IMR-90 (cell line): ENCODE results near the gene MRPS5. TPM values are rescaled to one million over a fixed set of nuclear protein-coding genes. Genes with fewer than 3 reads are reported as not detected.

ENCODE experiments used
- ATAC-seq: fragments of 200-7000 bp; cut with Tn5 transposase; 2 replicates; pipeline ENCODE4 v1.9.1; 2020; ENCODE audit warnings: low read depth, mild to moderate bottlenecking, moderate library complexity
- BruUV-seq: library from RNA; stranded (reverse); fragments of 400-500 nt; replicated peaks from 2 replicates; lab custom pipeline; 2021; lab: Mats Ljungman, UMichigan
- CTCF ChIA-PET: fragments of 300-600 bp; formaldehyde crosslinking; extraction: SDS; loops from one replicate; lab custom pipeline; 2021; ENCODE audit warnings: antibody characterized with exemption; lab: Yijun Ruan, JAX
- POLR2A ChIA-PET: fragments of 300-600 bp; sonication (Branson Sonifier 250); formaldehyde crosslinking; loops from one replicate; lab custom pipeline; 2022; ENCODE audit warnings: antibody characterized with exemption; ENCODE audit not compliant: unreplicated experiment; lab: Charles Lee
- DNase-seq: peaks from one replicate; pipeline ENCODE4 v3.0.0; 2013
- H2AFZ ChIP-seq: replicated peaks from 2 replicates; pipeline ENCODE3; 2013; ENCODE audit warnings: low read length, mild to moderate bottlenecking; ENCODE audit not compliant: poor library complexity
- H2AK5ac ChIP-seq: 2 replicates; pipeline ENCODE4 v1.6.1; 2013; ENCODE audit warnings: low read depth, low read length, inconsistent platforms
- H2AK9ac ChIP-seq: replicated peaks from 2 replicates; pipeline ENCODE3; 2013; ENCODE audit warnings: mild to moderate bottlenecking, low read depth, low read length, moderate library complexity; ENCODE audit not compliant: poor library complexity
- H2BK120ac ChIP-seq: 2 replicates; pipeline ENCODE4 v1.6.1; 2013; ENCODE audit warnings: low read depth, low read length, inconsistent platforms
- H2BK15ac ChIP-seq: 3 replicates; pipeline ENCODE4 v1.6.1; 2013; ENCODE audit warnings: low read depth, low read length, inconsistent platforms
- H2BK20ac ChIP-seq: 2 replicates; pipeline ENCODE4 v1.6.1; 2013; ENCODE audit warnings: low read depth, mild to moderate bottlenecking, inconsistent platforms, low read length, moderate library complexity
- H2BK5ac ChIP-seq: 2 replicates; pipeline ENCODE4 v1.6.1; 2013; ENCODE audit warnings: mild to moderate bottlenecking, low read depth, low read length, inconsistent platforms; ENCODE audit not compliant: poor library complexity, severe bottlenecking
- H3K14ac ChIP-seq: replicated peaks from 2 replicates; pipeline ENCODE4 v1.6.1; 2013; ENCODE audit warnings: low read depth, low read length, inconsistent platforms
- H3K18ac ChIP-seq: 2 replicates; pipeline ENCODE4 v1.6.1; 2013; ENCODE audit warnings: low read depth, low read length, control low read depth
- H3K23ac ChIP-seq: 2 replicates; pipeline ENCODE4 v1.6.1; 2013; ENCODE audit warnings: low read depth, low read length, inconsistent platforms
- H3K27ac ChIP-seq: 2 replicates; pipeline ENCODE4 v1.5.1; 2013; ENCODE audit warnings: mild to moderate bottlenecking, control low read depth, low read length; ENCODE audit not compliant: insufficient read depth
- H3K27me3 ChIP-seq: 2 replicates; pipeline ENCODE4 v1.6.1; 2013; ENCODE audit warnings: low read length; ENCODE audit not compliant: control insufficient read depth, insufficient read depth
- H3K36me3 ChIP-seq: 2 replicates; pipeline ENCODE4 v1.6.1; 2013; ENCODE audit warnings: low read length, mixed read lengths; ENCODE audit not compliant: control insufficient read depth, insufficient read depth
- H3K4ac ChIP-seq: 2 replicates; pipeline ENCODE4 v1.6.1; 2013; ENCODE audit warnings: low read depth, low read length, inconsistent platforms
- H3K4me1 ChIP-seq: 2 replicates; pipeline ENCODE4 v1.6.1; 2013; ENCODE audit warnings: low read length, mixed read lengths; ENCODE audit not compliant: control insufficient read depth, insufficient read depth
- H3K4me2 ChIP-seq: 2 replicates; pipeline ENCODE4 v1.6.1; 2013; ENCODE audit warnings: low read depth, mild to moderate bottlenecking, control low read depth, low read length, moderate library complexity
- H3K4me3 ChIP-seq: 2 replicates; pipeline ENCODE4 v1.5.1; 2013; ENCODE audit warnings: low read depth, mild to moderate bottlenecking, control low read depth, low read length, moderate library complexity; ENCODE audit not compliant: insufficient read depth
- H3K56ac ChIP-seq: 2 replicates; pipeline ENCODE4 v1.6.1; 2013; ENCODE audit warnings: low read length, inconsistent platforms; ENCODE audit not compliant: insufficient read depth; ENCODE audit errors: extremely low read depth
- H3K79me1 ChIP-seq, 2 experiments: 2 replicates each; pipeline ENCODE4 v1.6.1; 2013; ENCODE audit warnings: low read length in 2 of 2, inconsistent platforms in 1 of 2, low read depth in 1 of 2
- H3K9ac ChIP-seq: 2 replicates; pipeline ENCODE4 v1.6.1; 2013; ENCODE audit warnings: low read depth, low read length, control low read depth
- H3K9me1 ChIP-seq: 2 replicates; pipeline ENCODE4 v1.6.1; 2013; ENCODE audit warnings: low read length, inconsistent platforms; ENCODE audit not compliant: insufficient read depth
- H3K9me3 ChIP-seq: 2 replicates; pipeline ENCODE4 v1.6.1; 2013; ENCODE audit warnings: low read length; ENCODE audit not compliant: control insufficient read depth, insufficient read depth
- H4K20me1 ChIP-seq: 2 replicates; pipeline ENCODE4 v1.6.1; 2013; ENCODE audit warnings: low read length, inconsistent platforms; ENCODE audit not compliant: insufficient read depth
- H4K5ac ChIP-seq: 2 replicates; pipeline ENCODE4 v1.6.1; 2013; ENCODE audit warnings: mild to moderate bottlenecking, low read depth, low read length, control low read depth
- H4K8ac ChIP-seq, 2 experiments: 2 replicates each; pipeline ENCODE4 v1.6.1; 2013; ENCODE audit warnings: low read depth in 2 of 2, low read length in 2 of 2, control low read depth in 1 of 2, inconsistent platforms in 1 of 2
- H4K91ac ChIP-seq: 2 replicates; pipeline ENCODE4 v1.6.1; 2013; ENCODE audit warnings: low read depth, low read length, inconsistent platforms; ENCODE audit not compliant: insufficient read depth
- BHLHE40 ChIP-seq: fragments of 150-350 bp; IDR thresholded peaks from 2 replicates; pipeline ENCODE4 v1.6.1; 2016; ENCODE audit warnings: mild to moderate bottlenecking, low read depth, low read length
- CEBPB ChIP-seq: IDR thresholded peaks from 2 replicates; pipeline ENCODE4 v1.6.1; 2012; ENCODE audit warnings: low read depth, low read length, improper control_type of control experiment
- CHD1 ChIP-seq: IDR thresholded peaks from 2 replicates; pipeline ENCODE4 v1.6.1; 2012; ENCODE audit warnings: low read depth, low read length, improper control_type of control experiment
- CTCF ChIP-seq: conservative IDR thresholded peaks from 2 replicates; pipeline ENCODE4 v1.5.1; 2012; ENCODE audit warnings: mild to moderate bottlenecking, low read depth, low read length, improper control_type of control experiment
- FOS ChIP-seq: fragments of 150-350 bp; IDR thresholded peaks from 2 replicates; pipeline ENCODE4 v1.6.1; 2016; ENCODE audit warnings: low read depth, low read length
- MAFK ChIP-seq: IDR thresholded peaks from 2 replicates; pipeline ENCODE4 v1.6.1; 2012; ENCODE audit warnings: low read depth, low read length, improper control_type of control experiment
- MAZ ChIP-seq: IDR thresholded peaks from 2 replicates; pipeline ENCODE4 v1.6.1; 2012; ENCODE audit warnings: low read depth, mild to moderate bottlenecking, low read length, improper control_type of control experiment, moderate library complexity, borderline replicate concordance
- MXI1 ChIP-seq: IDR thresholded peaks from 2 replicates; pipeline ENCODE4 v1.6.1; 2012; ENCODE audit warnings: low read depth, mild to moderate bottlenecking, low read length, moderate library complexity, borderline replicate concordance
- NFE2L2 ChIP-seq: fragments of 150-350 bp; IDR thresholded peaks from 2 replicates; pipeline ENCODE4 v1.6.1; 2016; ENCODE audit warnings: low read depth, mild to moderate bottlenecking, low read length
- POLR2A ChIP-seq: IDR thresholded peaks from 2 replicates; pipeline ENCODE4 v1.6.1; 2012; ENCODE audit warnings: mild to moderate bottlenecking, low read depth, low read length
- RAD21 ChIP-seq: IDR thresholded peaks from 2 replicates; pipeline ENCODE4 v1.6.1; 2012; ENCODE audit warnings: low read length, improper control_type of control experiment
- RCOR1 ChIP-seq: IDR thresholded peaks from 2 replicates; pipeline ENCODE4 v1.6.1; 2012; ENCODE audit warnings: mild to moderate bottlenecking, low read length, improper control_type of control experiment; ENCODE audit not compliant: insufficient replicate concordance
- RFX5 ChIP-seq: IDR thresholded peaks from 2 replicates; pipeline ENCODE4 v1.8.0; 2012; ENCODE audit warnings: low read depth, mild to moderate bottlenecking, low read length, moderate library complexity
- SMC3 ChIP-seq: fragments of 150-350 bp; IDR thresholded peaks from 2 replicates; pipeline ENCODE4 v1.6.1; 2016; ENCODE audit warnings: low read depth, mild to moderate bottlenecking, antibody characterized with exemption, low read length, moderate library complexity
- USF2 ChIP-seq: fragments of 150-350 bp; IDR thresholded peaks from 2 replicates; pipeline ENCODE4 v1.6.1; 2017; ENCODE audit warnings: mild to moderate bottlenecking, antibody characterized with exemption, low read length, low read depth
- WGBS, 2 experiments: methylation state at CpG; one replicate each; pipeline versions ENCODE4 v1.1.5 to v1.1.7; 2013; ENCODE audit warnings: missing lambda C conversion rate in 2 of 2; ENCODE audit not compliant: insufficient read length in 1 of 2; ENCODE audit errors: extremely low coverage in 2 of 2; 5-methylcytosine and 5-hydroxymethylcytosine counted together
- dilution Hi-C: fragments of 300-500 bp; cut with HindIII; formaldehyde crosslinking; loops from one replicate; pipeline ENCODE4 v1.14.3; 2018; ENCODE audit warnings: low sequenced_read_pairs; ENCODE audit not compliant: unreplicated experiment
- in situ Hi-C: fragments of 300-500 bp; cut with MboI; formaldehyde crosslinking; loops from 3 replicates; pipeline ENCODE4 v1.14.3; 2019; ENCODE audit warnings: low sequenced_read_pairs, inconsistent platforms, mixed read lengths
- intact Hi-C: fragments of 100-400 bp; cut with micrococcal nuclease; formaldehyde crosslinking; loops from 2 replicates; pipeline ENCODE4 v1.10.0; 2022
- polyA plus RNA-seq, 3 experiments: library from polyadenylated mRNA; depleted of rRNA; stranded (reverse); fragments of >200 nt; gene quantifications; 2 replicates each; pipeline ENCODE4 v1.2.3, GENCODE V29; 2012; ENCODE audit warnings: low replicate concordance in 1 of 3
- total RNA-seq: library from RNA; depleted of rRNA; stranded (reverse); fragments of >200 nt; gene quantifications from 2 replicates; pipeline ENCODE4 v1.2.3, GENCODE V29; 2012
- TF ChIP-seq, protein P1 (sequence below): fragments of 150-350 bp; IDR thresholded peaks from 2 replicates; pipeline ENCODE4 v1.6.1; 2016; ENCODE audit warnings: low read depth, mild to moderate bottlenecking, low read length, moderate library complexity, borderline replicate concordance

Gene MRPS5
- total and polyA plus RNA-seq, 2 of the 4 experiments (the other 2 are of a cell fraction), result 27.6 to 44.1 TPM

DNA sequence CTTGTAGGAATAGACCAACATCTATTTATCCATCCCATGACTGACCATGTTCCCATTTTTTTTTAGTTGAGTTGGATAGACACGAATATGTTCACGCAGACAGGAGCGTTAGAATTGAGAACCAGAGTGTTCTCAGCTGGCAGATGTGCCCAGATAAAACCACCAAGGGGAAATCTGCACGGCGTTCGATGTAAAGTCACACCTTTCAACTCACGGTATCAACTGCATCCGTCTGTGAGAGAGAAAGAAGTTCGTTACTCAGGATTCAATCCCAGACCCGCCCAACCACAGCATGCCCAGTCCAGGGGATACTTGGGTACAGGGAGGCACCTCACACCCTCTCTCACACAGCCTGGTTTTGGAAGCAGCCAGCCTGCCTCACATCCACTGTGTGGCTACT is 70.0 kb downstream of the MRPS5 start:
- CTCF ChIA-PET, result no interaction called here
- TF ChIP-seq MAZ, result no peak
- no peak for TF ChIP-seq NFE2L2
- no peak for TF ChIP-seq POLR2A
- TF ChIP-seq MXI1, result no peak
- TF ChIP-seq MAFK, result no peak
- TF ChIP-seq CTCF, result no peak
- no peak for TF ChIP-seq RFX5
- TF ChIP-seq SMC3, result no peak
- TF ChIP-seq RCOR1, result no peak
- no peak for TF ChIP-seq USF2
- TF ChIP-seq RAD21, result no peak
- TF ChIP-seq, protein P1, sequence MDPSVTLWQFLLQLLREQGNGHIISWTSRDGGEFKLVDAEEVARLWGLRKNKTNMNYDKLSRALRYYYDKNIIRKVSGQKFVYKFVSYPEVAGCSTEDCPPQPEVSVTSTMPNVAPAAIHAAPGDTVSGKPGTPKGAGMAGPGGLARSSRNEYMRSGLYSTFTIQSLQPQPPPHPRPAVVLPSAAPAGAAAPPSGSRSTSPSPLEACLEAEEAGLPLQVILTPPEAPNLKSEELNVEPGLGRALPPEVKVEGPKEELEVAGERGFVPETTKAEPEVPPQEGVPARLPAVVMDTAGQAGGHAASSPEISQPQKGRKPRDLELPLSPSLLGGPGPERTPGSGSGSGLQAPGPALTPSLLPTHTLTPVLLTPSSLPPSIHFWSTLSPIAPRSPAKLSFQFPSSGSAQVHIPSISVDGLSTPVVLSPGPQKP, result no peak
- TF ChIP-seq CHD1, result no peak
- no peak for TF ChIP-seq BHLHE40
- no peak for TF ChIP-seq CEBPB
- no peak for TF ChIP-seq FOS

More for the DNA sequence above, 70.0 kb downstream of the MRPS5 start:
- H3K27ac ChIP-seq, result no peak overlapping the region
- no peak overlapping the region for H2AK5ac ChIP-seq
- H3K4me3 ChIP-seq, result no peak overlapping the region
- H2BK20ac ChIP-seq, result no peak overlapping the region
- H3K79me1 ChIP-seq, result no peaks in the 10 kb centered on the region
- dilution Hi-C loops (no loop called here), intact Hi-C loops (no loop called here), in situ Hi-C loops (no loop called here)
- WGBS, 2 experiments, result no CpG with 5 or more reads among the region's 10 CpGs
- peaks cover 35% of the 10 kb centered on the region; the same call in 1 of the 2 replicates for H3K27me3 ChIP-seq
- H3K9me3 ChIP-seq, result no peaks in the 10 kb centered on the region
- H3K18ac ChIP-seq, result no peak overlapping the region
- H2BK15ac ChIP-seq, result no peak overlapping the region
- H4K91ac ChIP-seq, result no peak overlapping the region
- no peak overlapping the region for H3K4ac ChIP-seq
- H3K9ac ChIP-seq, result no peak overlapping the region
- H3K36me3 ChIP-seq, result no peaks in the 10 kb centered on the region
- POLR2A ChIA-PET, result no interaction called here
- H4K20me1 ChIP-seq, result no peaks in the 10 kb centered on the region
- no peak overlapping the region for H2AK9ac ChIP-seq
- H3K23ac ChIP-seq, result no peak overlapping the region
- H2BK120ac ChIP-seq, result no peak overlapping the region
- H3K56ac ChIP-seq, result no peak overlapping the region
- no peak overlapping the region for H2AFZ ChIP-seq
- BruUV-seq, result no TSS peak
- no peak overlapping the region for H3K14ac ChIP-seq
- H3K4me2 ChIP-seq, result no peak overlapping the region
- H4K8ac ChIP-seq, result no peak overlapping the region
- no peaks in the 10 kb centered on the region for H3K9me1 ChIP-seq
- no peak for DNase-seq
- no peak for ATAC-seq
- H2BK5ac ChIP-seq, result no peak overlapping the region
- H3K4me1 ChIP-seq, result peaks cover 5% of the 10 kb centered on the region; the same call in 1 of the 2 replicates
- no peak overlapping the region for H4K5ac ChIP-seq
